Measurements from ENCODE around the gene SCUBE1.

Gene SCUBE1

GRCh38 chr22:43218786-43219185, 124.4 kb downstream of the SCUBE1 start:
- DNase-seq (ENCODE audit: low read depth in 2 of 2), result no peak

- DNase-seq (ENCODE audit: low read depth in 2 of 2), result no peak
Observed at GRCh38 chr22:43217285-43218030, 125.7 kb downstream of the SCUBE1 start.

DNA sequence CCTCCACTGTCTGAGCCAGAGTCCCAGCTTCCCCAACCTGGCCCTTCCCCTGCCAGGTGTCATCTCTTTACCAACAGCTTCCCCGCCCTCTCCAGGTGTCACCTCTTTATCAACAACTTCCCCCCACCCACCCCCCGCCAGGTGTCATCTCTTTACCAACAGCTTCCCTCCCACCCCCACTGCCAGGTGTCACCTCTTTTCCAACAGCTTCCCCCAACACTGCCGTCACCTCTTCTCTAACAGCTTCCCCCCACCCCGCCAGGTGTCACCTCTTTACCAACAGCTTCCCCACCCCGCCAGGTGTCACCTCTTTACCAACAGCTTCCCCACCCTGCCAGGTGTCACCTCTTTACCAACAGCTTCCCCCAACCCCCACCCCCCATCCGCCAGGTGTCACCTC, 126.4 kb downstream of the SCUBE1 start:
- DNase-seq (ENCODE audit: low read depth in 2 of 2), result no peak

GRCh38 chr22:43213962-43214361, 129.2 kb downstream of the SCUBE1 start:
- DNase-seq (ENCODE audit: low read depth in 2 of 2), result no peak

GRCh38 chr22:43213051-43213450, 130.1 kb downstream of the SCUBE1 start:
- DNase-seq (ENCODE audit: low read depth in 2 of 2), result no peak

- no peak for DNase-seq (ENCODE audit: low read depth in 2 of 2)
Observed at GRCh38 chr22:43212434-43212952, 130.7 kb downstream of the SCUBE1 start.

- DNase-seq (ENCODE audit: low read depth in 2 of 2), result no peak
Observed at GRCh38 chr22:43211941-43212433, 131.2 kb downstream of the SCUBE1 start.

- DNase-seq (ENCODE audit: low read depth in 2 of 2), result no peak
Observed at GRCh38 chr22:43210631-43211515, 132.3 kb downstream of the SCUBE1 start.

DNA sequence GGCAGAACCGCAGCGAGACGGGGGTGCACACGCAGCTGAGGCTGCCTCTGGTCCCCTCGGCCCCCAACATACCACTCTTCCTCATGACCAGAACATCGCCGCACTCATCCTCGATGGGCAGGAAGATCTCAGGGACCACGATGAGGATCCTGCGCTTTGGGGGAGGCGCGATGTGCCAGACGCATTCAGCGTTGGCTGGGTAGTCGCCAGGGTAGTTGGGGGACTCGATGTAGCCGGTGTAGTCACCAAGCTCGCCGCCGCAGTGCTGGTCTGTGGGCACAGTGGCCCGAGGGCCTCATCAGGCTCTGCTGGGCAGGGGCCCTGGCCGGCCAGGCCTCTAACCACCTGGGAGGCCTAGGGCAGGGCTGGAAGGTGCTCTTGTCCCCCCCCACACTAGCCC, 133.2 kb downstream of the SCUBE1 start:
- no peak for DNase-seq (ENCODE audit: low read depth in 2 of 2)

DNA sequence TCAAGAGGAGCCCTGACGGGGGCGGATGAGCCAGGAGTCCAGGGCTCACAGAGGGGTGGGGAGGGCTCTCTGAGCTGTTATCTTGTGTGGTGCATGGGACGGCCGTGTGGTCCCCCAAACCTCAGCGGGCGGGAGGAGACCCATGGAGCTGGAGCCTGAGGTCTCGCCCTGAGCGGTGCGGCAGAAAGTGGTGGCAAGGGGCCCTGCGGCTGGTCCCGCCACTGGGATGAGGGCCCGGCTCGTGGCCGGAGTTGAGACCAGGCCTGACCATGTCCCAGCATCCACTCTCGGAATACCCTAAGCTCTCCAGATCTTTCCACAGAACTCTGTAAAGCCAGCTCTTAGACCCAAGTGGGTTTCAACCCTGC, 133.7 kb downstream of the SCUBE1 start:
- DNase-seq (ENCODE audit: low read depth in 2 of 2), result no peak

- DNase-seq (ENCODE audit: low read depth in 2 of 2), result no peak
Observed at GRCh38 chr22:43208703-43209522, 134.3 kb downstream of the SCUBE1 start.

DNA sequence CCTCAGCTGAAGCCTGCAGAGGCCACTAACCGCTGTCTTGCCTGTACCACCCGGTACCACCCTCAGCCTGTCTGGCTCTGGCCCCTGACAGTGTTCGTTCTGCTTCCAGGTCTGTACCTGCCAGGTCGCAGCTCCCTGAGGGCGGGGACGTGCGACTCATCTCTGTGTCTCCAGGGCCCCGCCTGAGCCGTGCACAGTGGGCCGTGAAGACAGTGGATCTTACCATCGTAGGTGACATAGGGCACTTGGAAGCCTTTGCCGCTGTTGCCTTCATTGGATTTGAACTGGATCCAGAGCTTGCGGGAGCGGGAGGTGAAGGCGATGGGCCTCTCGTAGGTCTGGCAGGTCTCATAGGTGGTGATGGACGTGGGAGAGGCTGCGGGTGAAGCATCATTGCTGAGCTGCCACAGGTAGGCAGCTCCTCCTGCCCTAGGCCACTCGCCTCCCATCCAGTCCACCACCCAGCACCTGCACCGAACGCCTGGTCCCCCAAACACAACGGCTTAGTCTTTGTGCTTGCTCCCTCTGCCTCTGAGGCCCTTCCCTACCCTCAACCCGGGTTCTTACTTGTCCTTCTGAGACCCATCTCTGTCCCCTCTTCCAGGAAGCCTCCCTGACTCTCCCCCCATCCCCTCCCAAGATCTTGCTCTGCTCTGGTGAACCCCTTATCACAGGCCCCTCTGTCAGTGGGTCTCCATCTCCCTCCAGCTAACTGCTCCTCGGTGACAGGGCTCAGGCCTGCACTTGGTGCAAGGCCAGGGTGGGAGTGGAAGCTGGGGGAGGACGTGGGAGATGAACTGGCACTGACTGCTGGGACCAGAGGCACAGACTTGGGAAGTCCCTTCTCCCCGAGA, 135.1 kb downstream of the SCUBE1 start:
- no peak for DNase-seq (ENCODE audit: low read depth in 2 of 2)

- no peak for DNase-seq (ENCODE audit: low read depth in 2 of 2)
Observed at GRCh38 chr22:43207386-43207785, 135.8 kb downstream of the SCUBE1 start.

GRCh38 chr22:43206509-43207161, 136.5 kb downstream of the SCUBE1 start:
- DNase-seq (ENCODE audit: low read depth in 2 of 2), result no peak

- DNase-seq (ENCODE audit: low read depth in 2 of 2), result no peak
Observed at GRCh38 chr22:43205748-43206508, 137.2 kb downstream of the SCUBE1 start.

DNA sequence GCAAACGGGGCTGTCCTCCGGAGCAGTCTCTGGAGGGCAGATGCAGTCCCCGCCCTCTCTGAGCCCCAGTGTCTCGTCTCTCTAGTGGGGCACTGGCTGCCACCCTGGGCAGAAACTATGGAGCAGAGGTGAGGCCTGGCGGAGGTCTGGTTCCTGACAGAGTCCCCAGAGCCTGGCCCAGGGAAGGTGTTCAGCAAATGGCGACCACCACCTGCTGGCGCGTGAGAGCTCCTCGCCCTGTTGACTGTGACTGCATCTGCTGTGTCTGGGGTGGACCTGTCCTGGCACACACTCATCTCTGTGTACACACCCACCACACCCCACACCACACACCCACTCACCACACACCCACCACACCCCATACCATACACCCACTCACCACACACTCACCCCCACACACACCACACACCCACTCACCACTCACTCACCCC, 137.9 kb downstream of the SCUBE1 start:
- no peak for DNase-seq (ENCODE audit: low read depth in 2 of 2)

DNA sequence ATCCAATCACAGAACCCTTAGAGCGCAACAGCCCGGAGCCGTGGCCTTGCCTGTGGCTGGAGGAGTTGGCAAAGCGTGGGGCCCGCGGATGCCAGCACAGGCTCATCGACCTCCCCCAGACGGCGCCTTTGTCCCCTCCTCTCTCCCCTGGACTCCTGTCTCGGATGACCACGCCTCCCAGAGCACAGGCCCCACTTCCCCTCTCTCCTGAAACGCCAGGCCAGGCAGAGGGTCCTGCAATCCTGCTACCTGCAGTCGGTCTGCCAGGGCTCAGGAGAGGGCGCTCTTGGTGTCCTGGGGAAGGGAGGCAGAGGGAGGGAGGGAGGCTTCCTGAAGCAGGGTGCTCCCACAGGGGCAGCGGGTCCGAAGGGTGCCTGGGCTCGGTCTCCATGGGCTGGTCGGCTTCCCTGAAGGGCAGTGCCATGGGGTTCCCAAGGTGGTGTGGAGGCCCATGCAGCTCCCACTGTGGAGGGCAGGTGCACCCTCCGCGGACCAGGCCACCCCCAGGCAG, 139.6 kb downstream of the SCUBE1 start:
- no peak for DNase-seq (ENCODE audit: low read depth in 2 of 2)

DNA sequence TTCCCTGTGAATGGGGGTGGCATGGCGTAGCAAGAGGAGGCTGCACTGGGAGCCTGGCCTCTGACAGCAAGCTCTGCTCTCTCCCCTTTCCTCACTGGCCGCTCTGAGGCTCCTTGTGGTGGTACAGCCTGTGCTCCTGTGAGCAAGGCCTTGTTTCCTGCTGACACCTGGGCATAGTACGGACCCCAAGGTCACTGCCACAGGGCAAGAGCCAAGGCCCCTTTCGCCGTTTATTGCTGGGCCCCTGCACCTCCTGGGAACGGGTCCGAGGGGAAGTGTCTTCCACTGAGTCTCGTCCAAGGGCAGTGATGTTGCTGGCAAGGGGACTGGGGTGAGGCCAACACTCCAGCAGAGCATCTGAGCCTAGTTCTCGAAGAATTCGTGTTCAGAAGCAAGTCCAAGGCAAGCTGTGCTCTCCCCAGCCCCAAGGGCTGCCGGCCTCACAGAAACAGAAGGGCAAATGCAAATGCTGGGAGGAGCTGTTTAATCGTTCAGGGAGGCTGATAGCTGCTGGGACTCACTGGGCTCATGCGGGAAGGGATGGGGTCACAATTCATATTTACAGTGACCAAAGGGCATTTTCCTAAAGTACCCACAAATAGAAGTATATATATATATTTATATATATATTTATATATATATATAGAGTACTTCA, 140.3 kb downstream of the SCUBE1 start:
- DNase-seq (ENCODE audit: low read depth in 2 of 2), result no peak

DNA sequence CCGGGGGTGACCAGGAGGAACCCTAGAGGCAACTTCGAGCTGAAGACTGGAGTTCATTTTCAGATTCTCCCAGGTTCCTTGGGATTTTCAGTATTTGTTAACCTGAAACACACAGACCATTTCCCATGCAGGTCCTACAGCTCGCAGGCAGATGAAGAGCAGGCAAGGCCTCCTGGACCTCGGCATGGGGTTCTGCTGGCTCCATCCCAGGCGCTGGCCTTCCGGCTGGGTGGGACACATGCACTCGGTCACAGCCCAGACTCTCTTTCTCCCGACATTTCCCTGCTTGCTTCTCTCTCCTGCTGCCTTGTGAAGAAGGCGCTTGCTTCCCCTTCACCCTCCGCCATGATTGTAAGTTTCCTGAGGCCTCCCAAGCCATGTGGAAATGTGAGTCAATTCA, 140.8 kb downstream of the SCUBE1 start:
- no peak for DNase-seq (ENCODE audit: low read depth in 2 of 2)

All from stimulated activated CD4-positive, alpha-beta T cell treated with anti-CD3 and anti-CD28 coated beads, Interleukin-1b, Interleukin-23, amount 100 ng/mL, for 4 hours (primary cell).